ENCODE results near the gene ZKSCAN2.

Gene ZKSCAN2

DNA sequence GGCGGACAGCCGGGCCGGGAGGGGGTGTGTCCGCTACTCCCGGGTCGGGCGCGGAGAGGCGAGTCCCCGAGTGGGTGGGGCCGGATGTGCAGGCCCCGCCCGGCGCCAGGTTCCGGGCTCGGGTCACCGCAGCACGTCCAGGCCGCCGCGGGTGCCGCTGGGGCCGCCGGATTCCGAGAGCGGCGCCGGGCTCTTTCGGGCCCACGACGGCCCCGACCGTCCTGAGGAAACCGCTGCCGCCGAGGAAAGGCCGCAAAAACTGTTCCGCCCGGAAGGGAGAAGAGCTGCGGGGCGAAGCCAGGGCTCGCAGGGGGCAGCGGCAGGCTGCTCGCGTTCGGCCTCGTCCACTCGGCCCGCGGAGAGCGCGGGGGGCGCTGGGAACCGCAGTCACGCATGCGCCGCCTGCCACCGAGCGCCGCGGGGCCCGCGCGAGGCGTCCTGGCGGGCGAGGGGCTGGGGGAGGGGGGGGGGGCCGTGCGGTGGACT is at the start of gene ZKSCAN2:
Gene ZKSCAN2, minus strand, starts transcription at position 376 of the 486 bp plus-strand sequence. CDS start 718 bp downstream, outside the sequence.
- H3K9ac ChIP-seq (ENCODE audit: low read length), result peak within 1 kb of the TSS; percentile 94
- H3K4me3 ChIP-seq (ENCODE audit: low read length), result peak within 1 kb of the TSS; percentile 84
- DNase-seq (ENCODE audit: low read depth), result peak; percentile 97
- H3K9me3 ChIP-seq (ENCODE audit: control insufficient read depth, low read length), result no peaks in the 10 kb centered on the region
- H3K4me1 ChIP-seq (ENCODE audit: control insufficient read depth, insufficient read depth, low read length), result peaks cover 26% of the 10 kb centered on the region
- peaks cover 18% of the 10 kb centered on the region for H3K36me3 ChIP-seq (ENCODE audit: control insufficient read depth, insufficient read depth, low read length, severe bottlenecking)
- no peaks in the 10 kb centered on the region for H3K27me3 ChIP-seq (replicated peaks; ENCODE audit: control insufficient read depth, insufficient read depth, low read length)

DNA sequence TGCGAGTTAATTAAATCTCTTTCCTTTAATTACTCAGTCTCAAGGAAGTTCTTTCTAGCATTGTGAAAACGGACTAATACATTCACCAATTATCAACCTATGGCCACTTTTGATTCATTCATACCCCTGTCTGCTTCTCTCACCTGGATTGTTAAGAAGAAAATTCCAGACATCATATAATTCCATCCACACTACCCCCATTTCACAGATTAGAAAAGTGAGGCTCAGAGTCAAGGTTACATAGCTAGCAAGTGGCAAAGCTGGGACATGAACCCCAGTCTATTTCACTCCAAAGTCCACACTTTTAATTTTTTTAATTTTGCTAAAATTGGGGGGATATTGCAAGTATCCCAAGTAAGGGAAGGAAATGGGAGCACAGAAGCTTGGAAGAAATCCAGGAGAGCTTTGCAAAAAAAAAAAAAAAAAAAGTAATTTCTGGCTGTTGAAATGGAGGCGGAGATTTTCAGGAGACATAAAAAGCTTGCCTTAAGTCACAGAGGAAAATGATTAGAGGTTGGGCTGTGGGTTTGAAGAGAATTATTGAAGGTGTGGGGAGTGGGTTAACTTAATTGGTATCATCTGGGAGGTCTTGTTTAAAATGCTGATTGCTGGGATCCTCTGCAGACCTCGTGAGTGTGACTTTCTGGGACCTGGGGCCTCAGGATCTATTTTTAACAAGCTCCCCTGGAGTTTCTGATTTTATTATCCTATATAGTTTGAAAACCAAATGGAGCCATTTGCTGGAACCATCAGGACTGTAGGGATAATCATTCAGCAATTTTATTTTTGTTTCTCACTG is 42.3 kb upstream of the ZKSCAN2 start:
- H3K27me3 ChIP-seq (replicated peaks; ENCODE audit: control insufficient read depth, insufficient read depth, low read length), result no peaks in the 10 kb centered on the region
- H3K4me3 ChIP-seq (ENCODE audit: low read length), result no peak overlapping the region
- H3K36me3 ChIP-seq (ENCODE audit: control insufficient read depth, insufficient read depth, low read length, severe bottlenecking), result no peaks in the 10 kb centered on the region
- no peak overlapping the region for H3K9ac ChIP-seq (ENCODE audit: low read length)
- no peaks in the 10 kb centered on the region for H3K4me1 ChIP-seq (ENCODE audit: control insufficient read depth, insufficient read depth, low read length)
- no peak for DNase-seq (ENCODE audit: low read depth)
- H3K9me3 ChIP-seq (ENCODE audit: control insufficient read depth, low read length), result peaks cover 8% of the 10 kb centered on the region

DNA sequence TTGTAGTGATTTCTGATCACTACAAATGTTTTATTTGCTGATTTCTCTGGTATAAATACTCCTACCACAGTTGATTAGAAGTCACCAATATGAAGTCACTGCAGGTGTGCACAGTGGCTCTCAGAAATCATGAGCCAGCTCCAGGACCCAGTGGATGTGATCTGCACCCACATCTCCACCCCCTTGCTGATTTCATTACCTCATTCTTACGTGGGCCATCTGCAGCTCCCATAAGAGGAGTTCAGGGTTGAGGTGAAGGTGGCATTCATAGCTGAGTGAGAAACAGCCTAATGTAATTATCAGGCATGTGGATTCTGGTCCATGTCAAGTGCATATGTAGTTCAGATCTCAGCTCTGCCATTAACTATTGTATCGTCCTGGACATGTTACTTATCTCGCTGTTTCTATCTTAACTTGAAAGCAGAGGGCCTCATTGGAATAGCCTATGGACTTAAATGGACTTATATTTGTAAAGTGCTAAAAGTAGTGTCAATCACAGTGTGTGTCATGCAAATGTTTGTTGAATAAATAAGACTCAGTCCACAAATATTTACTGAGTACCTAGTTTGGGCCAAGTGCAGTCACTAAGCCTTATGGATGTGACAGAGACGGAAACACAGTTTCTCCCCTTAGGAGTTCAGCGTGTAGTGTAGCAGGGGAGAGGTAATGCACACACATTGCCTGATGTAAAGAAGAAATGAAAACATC is 40.7 kb upstream of the ZKSCAN2 start:
- H3K4me3 ChIP-seq (ENCODE audit: low read length), result no peak overlapping the region
- no peaks in the 10 kb centered on the region for H3K4me1 ChIP-seq (ENCODE audit: control insufficient read depth, insufficient read depth, low read length)
- no peaks in the 10 kb centered on the region for H3K27me3 ChIP-seq (replicated peaks; ENCODE audit: control insufficient read depth, insufficient read depth, low read length)
- no peak overlapping the region for H3K9ac ChIP-seq (ENCODE audit: low read length)
- H3K36me3 ChIP-seq (ENCODE audit: control insufficient read depth, insufficient read depth, low read length, severe bottlenecking), result no peaks in the 10 kb centered on the region
- DNase-seq (ENCODE audit: low read depth), result no peak
- H3K9me3 ChIP-seq (ENCODE audit: control insufficient read depth, low read length), result no peaks in the 10 kb centered on the region

DNA sequence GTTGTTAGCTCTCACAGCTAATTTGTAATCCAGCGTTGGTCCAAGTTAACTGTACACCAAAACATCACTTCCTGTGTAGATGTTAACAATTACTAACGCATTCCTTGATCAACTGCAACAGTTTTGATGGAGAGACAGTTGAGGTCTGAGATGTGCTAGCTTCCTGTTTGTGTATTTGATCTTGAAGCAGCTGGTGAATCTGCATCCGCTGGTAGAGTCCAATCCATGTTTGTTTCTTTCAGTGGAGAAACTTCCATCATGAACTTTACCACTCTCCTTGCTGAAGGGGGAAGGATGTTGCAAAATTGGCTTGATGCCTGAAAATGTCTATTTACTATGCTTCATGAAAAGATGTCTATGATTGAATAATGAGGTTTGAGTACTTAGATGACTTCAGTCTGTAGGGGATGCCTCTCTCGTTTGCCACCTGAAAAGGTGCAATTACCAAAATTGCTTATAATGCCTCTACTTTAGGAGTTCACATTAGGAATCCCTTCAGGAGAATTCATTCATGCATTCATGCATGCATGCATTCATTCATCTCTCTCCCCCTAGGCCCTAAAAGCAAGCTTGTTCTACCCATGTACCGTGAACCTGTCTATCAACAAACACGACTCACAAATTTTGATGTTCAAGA is 39.6 kb upstream of the ZKSCAN2 start:
- no peaks in the 10 kb centered on the region for H3K9me3 ChIP-seq (ENCODE audit: control insufficient read depth, low read length)
- H3K4me1 ChIP-seq (ENCODE audit: control insufficient read depth, insufficient read depth, low read length), result no peaks in the 10 kb centered on the region
- H3K9ac ChIP-seq (ENCODE audit: low read length), result no peak overlapping the region
- H3K4me3 ChIP-seq (ENCODE audit: low read length), result no peak overlapping the region
- DNase-seq (ENCODE audit: low read depth), result no peak
- no peaks in the 10 kb centered on the region for H3K27me3 ChIP-seq (replicated peaks; ENCODE audit: control insufficient read depth, insufficient read depth, low read length)
- H3K36me3 ChIP-seq (ENCODE audit: control insufficient read depth, insufficient read depth, low read length, severe bottlenecking), result no peaks in the 10 kb centered on the region

DNA sequence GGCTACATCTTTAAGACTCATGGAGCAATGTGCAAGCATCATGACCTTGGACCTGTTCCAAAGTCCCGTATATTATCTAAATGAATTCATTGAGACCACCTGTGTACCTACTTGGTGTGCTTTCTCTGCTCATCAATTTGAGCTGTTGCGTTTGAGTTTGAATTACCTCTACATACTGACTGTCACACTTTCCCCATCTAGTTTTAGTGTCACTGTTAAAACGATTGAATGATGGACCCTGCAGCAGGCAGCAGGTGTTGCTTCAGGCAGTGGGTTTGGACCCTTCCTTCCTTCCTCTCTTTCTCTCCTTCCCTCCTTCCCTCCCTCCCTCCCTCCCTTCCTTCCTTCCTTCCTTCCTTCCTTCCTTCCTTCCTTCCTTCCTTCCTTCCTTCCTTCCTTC is 33.9 kb upstream of the ZKSCAN2 start:
- Histone ChIP-seq H3K9ac (ENCODE audit: low read length) (no peak overlapping the region), H3K4me1 (ENCODE audit: control insufficient read depth, insufficient read depth, low read length) (no peaks in the 10 kb centered on the region), H3K4me3 (ENCODE audit: low read length) (no peak overlapping the region), H3K9me3 (ENCODE audit: control insufficient read depth, low read length) (no peaks in the 10 kb centered on the region), H3K36me3 (ENCODE audit: control insufficient read depth, insufficient read depth, low read length, severe bottlenecking) (no peaks in the 10 kb centered on the region), H3K27me3 (replicated peaks; ENCODE audit: control insufficient read depth, insufficient read depth, low read length) (no peaks in the 10 kb centered on the region)
- no peak for DNase-seq (ENCODE audit: low read depth)

DNA sequence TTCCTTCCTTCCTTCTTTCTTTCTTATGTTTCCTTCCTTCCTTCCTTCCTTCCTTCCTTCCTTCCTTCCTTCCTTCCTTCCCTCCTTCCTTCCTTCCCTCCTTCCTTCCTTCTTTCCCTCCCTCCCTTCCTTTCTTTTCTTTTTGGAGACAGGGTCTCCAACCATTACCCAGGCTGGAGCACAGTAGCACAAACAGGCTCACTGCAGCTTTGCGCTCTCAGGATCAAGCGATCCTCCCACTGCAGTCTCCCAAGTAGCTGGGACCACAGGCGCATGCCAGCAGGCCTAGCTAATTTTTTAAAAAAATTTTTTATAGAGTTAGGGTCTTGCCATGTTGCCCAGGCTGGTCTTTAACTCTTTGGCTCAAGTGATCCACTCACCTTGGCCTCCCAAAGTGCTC is 31.8 kb upstream of the ZKSCAN2 start:
- Histone ChIP-seq H3K4me3 (ENCODE audit: low read length) (no peak overlapping the region), H3K9me3 (ENCODE audit: control insufficient read depth, low read length) (peaks cover under 1% of the 10 kb centered on the region), H3K36me3 (ENCODE audit: control insufficient read depth, insufficient read depth, low read length, severe bottlenecking) (no peaks in the 10 kb centered on the region), H3K9ac (ENCODE audit: low read length) (no peak overlapping the region), H3K27me3 (replicated peaks; ENCODE audit: control insufficient read depth, insufficient read depth, low read length) (no peaks in the 10 kb centered on the region), H3K4me1 (ENCODE audit: control insufficient read depth, insufficient read depth, low read length) (no peaks in the 10 kb centered on the region)
- no peak for DNase-seq (ENCODE audit: low read depth)

DNA sequence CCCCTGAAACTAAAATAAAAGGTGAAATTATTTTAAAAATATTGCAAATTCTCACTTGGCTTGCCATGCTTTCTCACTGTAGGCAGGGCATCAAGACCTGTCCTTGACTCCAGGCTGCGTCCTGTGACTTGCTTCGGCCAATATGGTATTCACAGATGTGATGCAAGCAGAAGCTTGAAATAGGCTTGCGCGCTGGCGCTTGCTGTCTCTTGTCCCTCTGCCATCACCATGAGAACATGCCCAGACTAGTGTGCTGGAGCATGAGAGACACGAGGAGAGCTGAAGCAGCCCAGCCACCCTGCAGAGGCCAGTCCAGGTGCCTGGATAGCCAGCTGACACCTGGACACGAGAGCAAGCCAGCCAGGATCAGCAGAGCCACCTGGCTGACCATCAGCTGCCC is 21.8 kb upstream of the ZKSCAN2 start:
- Histone ChIP-seq H3K36me3 (ENCODE audit: control insufficient read depth, insufficient read depth, low read length, severe bottlenecking) (no peaks in the 10 kb centered on the region), H3K4me3 (ENCODE audit: low read length) (no peak overlapping the region), H3K9ac (ENCODE audit: low read length) (no peak overlapping the region), H3K9me3 (ENCODE audit: control insufficient read depth, low read length) (peaks cover 6% of the 10 kb centered on the region), H3K4me1 (ENCODE audit: control insufficient read depth, insufficient read depth, low read length) (no peaks in the 10 kb centered on the region), H3K27me3 (replicated peaks; ENCODE audit: control insufficient read depth, insufficient read depth, low read length) (no peaks in the 10 kb centered on the region)
- DNase-seq (ENCODE audit: low read depth), result no peak

DNA sequence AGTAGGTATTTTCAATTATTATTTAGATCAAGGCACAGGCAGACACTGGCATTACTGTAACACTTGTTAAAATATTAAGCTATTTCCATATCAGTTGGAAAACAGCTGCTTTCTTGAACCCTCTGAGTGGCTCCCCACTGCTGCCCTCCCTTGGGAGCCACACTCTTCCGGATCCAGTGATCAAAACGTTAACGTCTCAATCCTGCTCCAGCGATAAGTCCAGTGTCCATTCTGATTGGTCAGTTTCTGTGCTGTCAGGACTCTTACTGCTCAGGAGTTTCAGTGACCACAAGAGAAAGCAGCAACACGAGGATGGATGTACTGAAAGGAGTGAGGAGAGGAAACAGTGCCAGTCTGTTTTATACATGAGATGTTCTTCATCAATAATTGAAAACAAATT is 13.8 kb upstream of the ZKSCAN2 start:
- no peaks in the 10 kb centered on the region for H3K9me3 ChIP-seq (ENCODE audit: control insufficient read depth, low read length)
- no peaks in the 10 kb centered on the region for H3K4me1 ChIP-seq (ENCODE audit: control insufficient read depth, insufficient read depth, low read length)
- no peaks in the 10 kb centered on the region for H3K36me3 ChIP-seq (ENCODE audit: control insufficient read depth, insufficient read depth, low read length, severe bottlenecking)
- DNase-seq (ENCODE audit: low read depth), result no peak
- no peak overlapping the region for H3K9ac ChIP-seq (ENCODE audit: low read length)
- no peak overlapping the region for H3K4me3 ChIP-seq (ENCODE audit: low read length)
- H3K27me3 ChIP-seq (replicated peaks; ENCODE audit: control insufficient read depth, insufficient read depth, low read length), result no peaks in the 10 kb centered on the region

DNA sequence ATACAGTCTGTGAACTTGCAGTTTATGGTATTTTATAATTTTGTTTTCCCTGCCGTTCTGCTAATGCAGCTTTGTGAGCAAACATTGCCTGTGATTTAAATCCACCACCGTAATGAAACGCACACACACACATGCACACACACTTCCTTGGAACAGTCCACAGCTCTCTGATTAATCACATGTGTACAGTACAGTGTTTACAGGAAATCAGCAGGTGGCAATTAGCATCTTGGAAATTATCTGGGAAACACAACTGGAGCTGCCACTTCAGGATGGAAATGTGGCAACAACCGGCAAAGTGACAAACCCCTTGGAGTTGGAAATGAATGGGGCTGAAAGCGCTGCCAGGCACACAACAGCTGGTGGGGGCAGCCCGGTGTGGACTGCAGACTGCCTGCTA is 12.9 kb upstream of the ZKSCAN2 start:
- Histone ChIP-seq H3K36me3 (ENCODE audit: control insufficient read depth, insufficient read depth, low read length, severe bottlenecking) (no peaks in the 10 kb centered on the region), H3K27me3 (replicated peaks; ENCODE audit: control insufficient read depth, insufficient read depth, low read length) (no peaks in the 10 kb centered on the region)

DNA sequence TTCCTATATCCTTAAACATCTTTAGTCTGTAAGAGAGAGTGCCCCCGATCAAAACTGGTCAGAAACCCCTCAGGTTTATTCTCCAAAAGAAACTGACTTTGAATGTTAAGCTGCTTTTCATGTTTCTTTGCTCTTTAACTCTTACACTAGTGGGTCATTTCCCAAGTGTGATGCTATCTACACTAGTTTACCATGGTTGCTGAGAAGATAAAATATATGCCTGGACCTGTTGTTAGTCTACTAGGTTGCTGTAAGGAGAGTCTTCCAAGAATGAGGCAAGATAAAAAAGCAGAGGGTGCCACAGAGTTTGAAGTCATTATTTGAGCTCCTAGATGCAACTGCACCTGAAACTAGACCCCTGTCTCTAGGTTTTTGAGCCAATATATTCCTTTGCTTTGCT is 12.2 kb upstream of the ZKSCAN2 start:
- no peaks in the 10 kb centered on the region for H3K27me3 ChIP-seq (replicated peaks; ENCODE audit: control insufficient read depth, insufficient read depth, low read length)
- no peak overlapping the region for H3K4me3 ChIP-seq (ENCODE audit: low read length)
- no peaks in the 10 kb centered on the region for H3K9me3 ChIP-seq (ENCODE audit: control insufficient read depth, low read length)
- H3K36me3 ChIP-seq (ENCODE audit: control insufficient read depth, insufficient read depth, low read length, severe bottlenecking), result no peaks in the 10 kb centered on the region
- no peaks in the 10 kb centered on the region for H3K4me1 ChIP-seq (ENCODE audit: control insufficient read depth, insufficient read depth, low read length)
- DNase-seq (ENCODE audit: low read depth), result no peak
- H3K9ac ChIP-seq (ENCODE audit: low read length), result no peak overlapping the region

More for the DNA sequence above, 12.9 kb upstream of the ZKSCAN2 start:
- Histone ChIP-seq H3K9me3 (ENCODE audit: control insufficient read depth, low read length) (no peaks in the 10 kb centered on the region), H3K4me1 (ENCODE audit: control insufficient read depth, insufficient read depth, low read length) (no peaks in the 10 kb centered on the region), H3K9ac (ENCODE audit: low read length) (no peak overlapping the region), H3K4me3 (ENCODE audit: low read length) (no peak overlapping the region)
- no peak for DNase-seq (ENCODE audit: low read depth)

DNA sequence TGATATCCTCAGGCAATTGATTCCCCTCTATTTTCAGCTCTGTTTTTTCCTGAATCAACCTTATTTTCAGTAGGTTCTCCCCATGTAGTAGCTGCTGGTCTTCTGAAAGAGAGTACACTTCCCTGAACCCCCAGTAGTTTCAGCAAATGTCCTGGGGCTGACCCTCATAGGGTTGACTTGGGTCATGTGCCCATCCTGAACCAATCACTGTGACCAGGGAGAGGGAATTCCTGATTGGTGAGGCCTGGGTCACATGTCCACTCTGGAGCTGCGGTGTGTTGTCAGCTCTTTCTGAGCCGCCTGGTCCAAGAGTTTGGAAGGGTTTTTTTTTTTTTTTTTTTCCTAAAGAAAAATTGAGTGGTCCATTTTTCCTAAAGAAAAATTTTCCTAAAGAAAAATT is 8.3 kb upstream of the ZKSCAN2 start:
- Histone ChIP-seq H3K36me3 (ENCODE audit: control insufficient read depth, insufficient read depth, low read length, severe bottlenecking) (no peaks in the 10 kb centered on the region), H3K4me3 (ENCODE audit: low read length) (no peak overlapping the region)

More for the DNA sequence above, 8.3 kb upstream of the ZKSCAN2 start:
- no peak overlapping the region for H3K9ac ChIP-seq (ENCODE audit: low read length)
- no peak for DNase-seq (ENCODE audit: low read depth)
- no peaks in the 10 kb centered on the region for H3K4me1 ChIP-seq (ENCODE audit: control insufficient read depth, insufficient read depth, low read length)
- no peaks in the 10 kb centered on the region for H3K9me3 ChIP-seq (ENCODE audit: control insufficient read depth, low read length)
- no peaks in the 10 kb centered on the region for H3K27me3 ChIP-seq (replicated peaks; ENCODE audit: control insufficient read depth, insufficient read depth, low read length)

All from adipocyte (in vitro differentiated cells).